Ovary (tissue), 3 donors: ENCODE data around the gene SLC51B.

ENCODE experiments used
- CTCF ChIP-seq, 3 donors: fragments of 450-650 bp in 2 of 3; fragments of 200-600 bp in 1 of 3; IDR thresholded peaks; one replicate each; pipeline versions ENCODE4 v1.5.1 to v1.8.0; 2016 to 2022; ENCODE audit warnings: antibody characterized with exemption in 3 of 3, mild to moderate bottlenecking in 1 of 3
- POLR2A ChIP-seq: fragments of 450-650 bp; IDR thresholded peaks from one replicate; pipeline ENCODE4 v1.6.1; 2017; ENCODE audit warnings: antibody characterized with exemption, mild to moderate bottlenecking, moderate library complexity
- donor health status: DM: no; HTN: no; CAD: no.

DNA sequence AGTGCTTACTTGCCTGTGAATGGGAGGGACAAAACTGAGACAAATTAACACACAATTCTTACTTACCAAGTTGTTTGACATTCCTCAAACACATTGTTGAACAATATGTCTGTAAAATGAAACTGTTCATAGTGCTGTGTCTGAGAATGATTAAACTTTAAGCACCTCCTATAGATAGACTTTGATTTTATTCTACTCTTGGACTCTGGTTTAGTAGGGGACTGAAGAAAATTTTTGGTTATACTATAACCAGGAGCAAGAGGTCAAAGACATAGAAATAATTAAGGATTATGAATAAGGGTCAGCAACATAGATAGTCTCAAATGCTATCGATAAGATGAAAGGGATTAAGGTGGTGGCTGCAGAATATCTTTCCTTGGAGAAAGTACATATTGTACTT is 7.9 kb upstream of the SLC51B start:
- TF ChIP-seq CTCF (IDR thresholded peaks at IDR 0.05) (no peak), POLR2A (no peak)
